B cell (primary cell): ENCODE results near the gene MAB21L4. TPM values are rescaled to one million over a fixed set of nuclear protein-coding genes. Genes with fewer than 3 reads are reported as not detected.

Experiments
- ATAC-seq: fragments of 200-7000 bp; cut with Tn5 transposase; one replicate; pipeline ENCODE4 v1.10.0; 2021; ENCODE audit warnings: low read depth, mild to moderate bottlenecking, moderate number of reproducible peaks, moderate library complexity
- CTCF ChIA-PET: fragments of 350-600 bp; sonication (Branson Sonifier 250); formaldehyde crosslinking; loops from one replicate; lab custom pipeline; 2021; ENCODE audit warnings: antibody characterized with exemption, inconsistent platforms; lab: Charles Lee
- POLR2A ChIA-PET: fragments of 350-600 bp; sonication (Branson Sonifier 250); formaldehyde crosslinking; loops from one replicate; lab custom pipeline; 2021; ENCODE audit warnings: antibody characterized with exemption; lab: Charles Lee
- DNase-seq: peaks from one replicate; pipeline ENCODE4 v3.0.0; 2013
- H2AFZ ChIP-seq: 2 replicates; pipeline ENCODE4 v1.6.1; 2012; ENCODE audit warnings: mild to moderate bottlenecking, low read depth, low read length; ENCODE audit not compliant: insufficient read depth, poor library complexity, severe bottlenecking
- H3K27ac ChIP-seq, 2 donors: 1 replicate in 1 of 2; 2 replicates in 1 of 2; pipeline ENCODE4 v1.5.1; 2012 to 2013; ENCODE audit warnings: low read length in 2 of 2, mild to moderate bottlenecking in 2 of 2, moderate library complexity in 1 of 2
- H3K27me3 ChIP-seq, 4 experiments: fragments of 200-600 bp in 1 of 4; sonication (generic) in 1 of 4; replicated peaks in 1 of 4; 1 replicate in 2 of 4; 2 replicates in 2 of 4; pipeline versions ENCODE4 v1.6.1 to v1.7.0; 2013 to 2016; ENCODE audit warnings: low read length in 3 of 4, mild to moderate bottlenecking in 2 of 4, mixed read lengths in 1 of 4, moderate library complexity in 1 of 4; ENCODE audit not compliant: insufficient read depth in 4 of 4, control insufficient read depth in 3 of 4; ENCODE audit errors: control extremely low read depth in 1 of 4
- H3K36me3 ChIP-seq, 2 experiments: replicated peaks in 1 of 2; 1 replicate in 1 of 2; 2 replicates in 1 of 2; pipeline versions ENCODE4 v1.6.1 to v1.7.1; 2013; ENCODE audit warnings: low read length in 1 of 2; ENCODE audit not compliant: insufficient read depth in 2 of 2, control insufficient read depth in 1 of 2; ENCODE audit errors: control extremely low read depth in 1 of 2, extremely low read depth in 1 of 2
- H3K4me1 ChIP-seq, 2 donors: fragments of 200-600 bp in 1 of 2; sonication (generic) in 1 of 2; 1 replicate in 1 of 2; 2 replicates in 1 of 2; pipeline versions ENCODE4 v1.5.1 to v1.6.1; 2013 to 2017; ENCODE audit warnings: low read length in 2 of 2; ENCODE audit not compliant: control insufficient read depth in 2 of 2, insufficient read depth in 2 of 2
- H3K4me2 ChIP-seq: replicated peaks from 2 replicates; pipeline ENCODE3; 2012; ENCODE audit warnings: mild to moderate bottlenecking, low read depth, low read length; ENCODE audit not compliant: poor library complexity, severe bottlenecking
- H3K4me3 ChIP-seq, 5 experiments: fragments of 200-600 bp in 1 of 5; sonication (generic) in 1 of 5; 1 replicate in 3 of 5; 2 replicates in 2 of 5; pipeline versions ENCODE4 v1.5.1 to v1.7.0; 2011 to 2016; ENCODE audit warnings: low read length in 4 of 5, mild to moderate bottlenecking in 4 of 5, low read depth in 2 of 5, control low read depth in 1 of 5, moderate library complexity in 1 of 5; ENCODE audit not compliant: insufficient read depth in 1 of 5; ENCODE audit errors: control extremely low read depth in 1 of 5, extremely low read depth in 1 of 5
- H3K79me2 ChIP-seq: fragments of 200-600 bp; sonication (generic); one replicate; pipeline ENCODE4 v1.6.0; 2016; ENCODE audit warnings: low read length; ENCODE audit not compliant: control insufficient read depth, insufficient read depth
- H3K9ac ChIP-seq: fragments of 200-600 bp; sonication (generic); 2 replicates; pipeline ENCODE4 v1.6.1; 2017; ENCODE audit warnings: mild to moderate bottlenecking, low read length, moderate library complexity
- H3K9me3 ChIP-seq, 3 donors: one replicate each; pipeline versions ENCODE4 v1.6.1 to v1.7.1; 2013; ENCODE audit warnings: low read length in 2 of 3; ENCODE audit not compliant: control insufficient read depth in 2 of 3, insufficient read depth in 1 of 3; ENCODE audit errors: control extremely low read depth in 1 of 3
- H4K20me1 ChIP-seq: 2 replicates; pipeline ENCODE4 v1.6.0; 2012; ENCODE audit warnings: mild to moderate bottlenecking, low read length; ENCODE audit not compliant: insufficient read depth, control insufficient read depth, poor library complexity, severe bottlenecking
- H3K27ac Mint-ChIP-seq: one replicate; pipeline ENCODE4 v1.8.0; 2021; ENCODE audit warnings: mixed read lengths
- H3K27me3 Mint-ChIP-seq: one replicate; pipeline ENCODE4 v1.8.0; 2021; ENCODE audit warnings: mixed read lengths
- H3K4me1 Mint-ChIP-seq: one replicate; pipeline ENCODE4 v1.8.0; 2021; ENCODE audit warnings: mixed read lengths
- H3K4me3 Mint-ChIP-seq: one replicate; pipeline ENCODE4 v1.8.0; 2021; ENCODE audit warnings: mixed read lengths
- H3K9me3 Mint-ChIP-seq: one replicate; pipeline ENCODE4 v1.8.0; 2022; ENCODE audit warnings: mixed read lengths; ENCODE audit not compliant: insufficient read depth
- EZH2 ChIP-seq: IDR thresholded peaks from 2 replicates; pipeline ENCODE4 v1.6.1; 2012; ENCODE audit warnings: borderline replicate concordance, low read depth, mild to moderate bottlenecking, moderate library complexity, low read length; ENCODE audit not compliant: insufficient read depth, poor library complexity, severe bottlenecking
- WGBS: methylation state at CpG from one replicate; pipeline ENCODE4 v1.1.5; 2013; ENCODE audit warnings: missing lambda C conversion rate; ENCODE audit not compliant: insufficient coverage; 5-methylcytosine and 5-hydroxymethylcytosine counted together
- intact Hi-C: fragments of 100-400 bp; cut with micrococcal nuclease; formaldehyde crosslinking; loops from one replicate; pipeline ENCODE4 v1.10.0; 2022
- polyA plus RNA-seq: library from polyadenylated mRNA; depleted of rRNA; stranded (reverse); fragments of >200 nt; gene quantifications from 2 replicates; pipeline ENCODE4 v1.2.3, GENCODE V29; 2012
- total RNA-seq, 2 donors: library from RNA; stranded (reverse); fragments of 120-200 nt in 1 of 2; gene quantifications; 1 replicate in 1 of 2; 2 replicates in 1 of 2; pipeline versions ENCODE4 v1.2.3 to v1.2.4, GENCODE V29; 2013 to 2022
- TF ChIP-seq, protein P1 (sequence below): fragments of 200-600 bp; IDR thresholded peaks from one replicate; pipeline ENCODE4 v1.8.0; 2022; ENCODE audit warnings: antibody characterized with exemption, mild to moderate bottlenecking

MAB21L4 gene
- total and polyA plus RNA-seq, 2 donors (not counting 1 experiment from before 2014, with no cell fraction given) = not detected

- no peak overlapping the region for H3K27ac ChIP-seq
- TF ChIP-seq, protein P1, sequence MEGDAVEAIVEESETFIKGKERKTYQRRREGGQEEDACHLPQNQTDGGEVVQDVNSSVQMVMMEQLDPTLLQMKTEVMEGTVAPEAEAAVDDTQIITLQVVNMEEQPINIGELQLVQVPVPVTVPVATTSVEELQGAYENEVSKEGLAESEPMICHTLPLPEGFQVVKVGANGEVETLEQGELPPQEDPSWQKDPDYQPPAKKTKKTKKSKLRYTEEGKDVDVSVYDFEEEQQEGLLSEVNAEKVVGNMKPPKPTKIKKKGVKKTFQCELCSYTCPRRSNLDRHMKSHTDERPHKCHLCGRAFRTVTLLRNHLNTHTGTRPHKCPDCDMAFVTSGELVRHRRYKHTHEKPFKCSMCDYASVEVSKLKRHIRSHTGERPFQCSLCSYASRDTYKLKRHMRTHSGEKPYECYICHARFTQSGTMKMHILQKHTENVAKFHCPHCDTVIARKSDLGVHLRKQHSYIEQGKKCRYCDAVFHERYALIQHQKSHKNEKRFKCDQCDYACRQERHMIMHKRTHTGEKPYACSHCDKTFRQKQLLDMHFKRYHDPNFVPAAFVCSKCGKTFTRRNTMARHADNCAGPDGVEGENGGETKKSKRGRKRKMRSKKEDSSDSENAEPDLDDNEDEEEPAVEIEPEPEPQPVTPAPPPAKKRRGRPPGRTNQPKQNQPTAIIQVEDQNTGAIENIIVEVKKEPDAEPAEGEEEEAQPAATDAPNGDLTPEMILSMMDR = no peak
- no peak overlapping the region for H3K4me2 ChIP-seq
- H3K36me3 ChIP-seq = no peaks in the 10 kb centered on the region
- Mint-ChIP-seq H3K27ac (no peak overlapping the region), H3K9me3 (no peaks in the 10 kb centered on the region), H3K4me3 (no peak overlapping the region), H3K4me1 (no peaks in the 10 kb centered on the region), H3K27me3 (peaks cover 4% of the 10 kb centered on the region)
- H3K9me3 ChIP-seq = peaks cover 0 to 3% (median 0%) of the 10 kb centered on the region in 3 donors
- WGBS = 75% methylated on average over 1 of the region's 1 CpG
- H3K4me3 ChIP-seq = no peak overlapping the region
- ChIA-PET POLR2A (no interaction called here), CTCF (interaction anchor here (0.9 kb wide), 1 partner anchor 9 kb away, joined by 3 read pairs; no protein-coding TSS in a partner anchor)
- ATAC-seq (no peak), DNase-seq (no peak)
- peaks cover 0 to 3% (median 0%) of the 10 kb centered on the region in 4 experiments for H3K27me3 ChIP-seq
- peaks cover 0 to under 1% of the 10 kb centered on the region in 2 donors for H3K4me1 ChIP-seq
- no peak overlapping the region for H2AFZ ChIP-seq
- H3K9ac ChIP-seq = no peak overlapping the region
- no peaks in the 10 kb centered on the region for H4K20me1 ChIP-seq
- intact Hi-C loops = no loop called here
- H3K79me2 ChIP-seq = no peaks in the 10 kb centered on the region
Measured at GRCh38 chr2:240921995-240922244, 26.0 kb upstream of the MAB21L4 start.

- H3K4me3 Mint-ChIP-seq = no peak overlapping the region
- DNase-seq = no peak
- Histone ChIP-seq H3K9ac (no peak overlapping the region), H3K36me3 (no peaks in the 10 kb centered on the region), H2AFZ (no peak overlapping the region), H3K4me1 (peaks cover 4% of the 10 kb centered on the region in 2 donors), H3K27ac (no peak overlapping the region), H3K9me3 (peaks cover 0 to 3% (median 0%) of the 10 kb centered on the region in 3 donors), H3K27me3 (peaks cover 0 to 8% (median 0%) of the 10 kb centered on the region in 4 experiments), H3K4me2 (no peak overlapping the region), H3K4me3 (no peak overlapping the region), H3K79me2 (no peaks in the 10 kb centered on the region), H4K20me1 (no peaks in the 10 kb centered on the region)
- no peak for TF ChIP-seq EZH2
- TF ChIP-seq, protein P1 = no peak
- H3K9me3 Mint-ChIP-seq = no peaks in the 10 kb centered on the region
- peaks cover 4% of the 10 kb centered on the region for H3K27me3 Mint-ChIP-seq
- intact Hi-C loops = no loop called here
- ChIA-PET CTCF (no interaction called here), POLR2A (no interaction called here)
- peaks cover 4% of the 10 kb centered on the region for H3K4me1 Mint-ChIP-seq
- no peak for ATAC-seq
- no peak overlapping the region for H3K27ac Mint-ChIP-seq
- WGBS = 79% methylated on average over 13 of the region's 13 CpGs
Measured at GRCh38 chr2:240921311-240921994, 25.5 kb upstream of the MAB21L4 start.
